CD4-positive, alpha-beta T cell treated with Interferon alpha-2 for 1 hour (primary cell): Measurements from ENCODE around the gene NUDT3.
"Not testable (repeated sequence)": the region's sequence is repeated elsewhere in the genome, so short reads cannot be mapped to it uniquely, and the experiment has no call there.

Experiments used
- DNase-seq, 2 donors: peaks; one replicate each; pipeline ENCODE4 v3.0.0-alpha.2; 2020 to 2022

Gene NUDT3

GRCh38 chr6:34340394-34340793 is 52.1 kb downstream of the NUDT3 start:
- DNase-seq: no peak

- DNase-seq: no peak
Observed at GRCh38 chr6:34339971-34340370, 52.5 kb downstream of the NUDT3 start.

DNA sequence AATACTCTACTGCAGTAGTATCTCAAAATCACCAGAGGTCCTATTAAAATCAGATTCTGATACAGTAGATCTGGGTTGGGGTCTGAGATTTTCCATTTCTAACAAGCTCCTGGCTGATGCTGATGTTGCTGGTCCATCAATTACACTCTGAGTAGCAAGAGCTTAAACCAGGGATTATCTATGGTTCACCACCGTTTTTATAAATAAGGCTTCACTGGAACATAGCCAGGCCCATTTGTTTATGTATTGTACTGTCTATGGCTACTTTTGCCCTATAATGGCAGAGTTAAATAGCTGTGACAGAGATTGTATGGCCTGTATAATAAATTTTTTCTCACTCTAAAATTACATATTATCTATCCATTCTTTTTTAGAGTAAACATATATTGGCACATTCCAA is 53.0 kb downstream of the NUDT3 start:
- no peak for DNase-seq

- no peak for DNase-seq
Observed at GRCh38 chr6:34338811-34339210, 53.7 kb downstream of the NUDT3 start.

GRCh38 chr6:34338377-34338776 is 54.1 kb downstream of the NUDT3 start:
- no peak for DNase-seq

GRCh38 chr6:34334796-34335416 is 57.6 kb downstream of the NUDT3 start:
- DNase-seq: no peak

- no peak for DNase-seq
Observed at GRCh38 chr6:34333858-34334257, 58.6 kb downstream of the NUDT3 start.

- peak in 1 of 2 donors; percentile 5 for DNase-seq
Observed at GRCh38 chr6:34332251-34333198, 59.9 kb downstream of the NUDT3 start.

DNA sequence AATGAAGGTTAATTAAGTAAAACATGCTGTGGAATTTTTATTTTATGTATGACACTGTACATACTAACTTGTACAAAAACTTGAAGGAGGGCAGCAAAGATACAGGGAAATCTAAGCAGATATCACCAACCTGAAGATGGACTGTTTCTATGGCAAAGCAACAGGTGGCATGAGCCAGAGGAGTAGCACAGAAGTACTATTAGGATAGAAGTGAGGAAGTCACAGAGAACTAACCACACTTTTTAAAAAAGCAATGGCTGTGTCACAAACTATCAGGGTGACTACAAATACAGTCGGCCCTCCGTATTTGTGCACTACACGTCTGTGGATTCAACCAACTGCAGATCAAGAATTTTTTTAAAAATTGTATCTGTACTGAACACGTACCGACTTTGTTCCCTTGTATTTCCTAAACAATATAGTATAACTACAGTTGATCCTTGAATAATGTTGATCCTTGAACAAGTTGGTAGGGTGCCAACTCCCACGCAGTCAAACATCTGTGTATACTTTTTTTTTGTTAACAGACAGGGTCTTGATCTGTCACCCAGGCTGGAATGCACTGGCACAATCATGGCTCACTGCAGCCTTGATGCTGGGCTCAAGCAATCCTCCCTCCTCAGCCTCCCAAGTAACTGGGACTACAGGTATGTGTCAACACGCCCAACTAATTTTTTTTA is 61.0 kb downstream of the NUDT3 start:
- DNase-seq: no peak

GRCh38 chr6:34329814-34330213 is 62.7 kb downstream of the NUDT3 start:
- not testable (repeated sequence) for DNase-seq

GRCh38 chr6:34328969-34329368 is 63.5 kb downstream of the NUDT3 start:
- DNase-seq: no peak

DNA sequence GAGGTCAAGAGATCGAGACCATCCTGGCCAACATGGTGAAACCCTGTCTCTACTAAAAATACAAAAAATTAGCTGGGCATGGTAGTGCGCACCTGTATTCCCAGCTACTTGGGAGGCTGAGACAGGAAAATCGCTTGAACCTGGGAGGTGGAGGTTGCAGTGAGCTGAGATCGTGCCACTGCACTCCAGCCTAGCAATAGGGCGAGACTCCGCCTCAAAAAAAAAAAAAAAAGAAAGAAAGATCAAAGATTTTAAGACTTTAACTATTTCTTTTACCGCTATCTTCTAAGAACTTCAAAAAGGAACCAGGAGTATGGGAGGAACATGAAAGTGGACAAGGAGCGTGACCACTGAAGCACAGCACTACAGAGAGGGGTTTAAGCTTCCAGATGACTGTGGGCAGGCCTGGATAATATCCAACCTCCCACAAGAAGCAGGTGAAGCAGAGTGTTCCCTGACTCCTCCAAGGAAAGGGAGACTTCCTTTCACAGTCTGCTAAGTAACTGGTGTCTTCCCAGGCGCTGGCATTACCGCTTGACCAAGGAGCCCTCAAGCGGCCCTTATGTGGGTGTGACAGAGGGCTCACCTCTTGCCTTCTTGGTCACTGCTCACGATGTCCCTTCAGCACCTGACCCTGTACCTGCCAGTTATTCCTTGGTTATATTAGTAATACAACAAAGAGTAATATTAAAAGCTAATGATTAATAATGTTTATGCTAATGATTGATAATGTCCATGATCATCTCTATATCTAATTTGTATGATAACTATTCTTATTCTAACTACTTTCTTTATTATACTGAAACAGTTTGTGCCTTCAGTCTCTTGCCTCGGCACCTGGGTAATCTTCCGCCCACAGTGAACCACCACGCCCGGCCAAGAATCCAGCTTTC is 64.9 kb downstream of the NUDT3 start:
- not testable (repeated sequence) for DNase-seq

DNA sequence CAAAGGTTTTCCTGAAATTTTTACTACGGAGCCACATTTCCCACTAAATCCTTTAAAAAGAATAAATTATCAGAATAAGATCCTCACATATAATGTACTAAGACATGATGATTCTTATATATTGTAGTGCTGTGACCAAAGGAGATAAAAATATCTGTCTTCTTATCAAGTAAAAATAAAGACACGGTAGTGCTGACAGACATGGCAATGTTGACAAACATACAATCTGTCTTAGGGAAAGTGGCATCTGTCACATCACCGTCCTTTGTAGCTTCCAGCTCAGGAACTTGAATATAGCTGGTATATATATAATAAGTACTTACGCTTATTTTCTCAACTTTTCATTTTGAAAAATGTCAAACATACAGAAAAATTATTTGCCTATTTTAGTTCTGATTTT is 66.8 kb downstream of the NUDT3 start:
- no peak for DNase-seq

DNA sequence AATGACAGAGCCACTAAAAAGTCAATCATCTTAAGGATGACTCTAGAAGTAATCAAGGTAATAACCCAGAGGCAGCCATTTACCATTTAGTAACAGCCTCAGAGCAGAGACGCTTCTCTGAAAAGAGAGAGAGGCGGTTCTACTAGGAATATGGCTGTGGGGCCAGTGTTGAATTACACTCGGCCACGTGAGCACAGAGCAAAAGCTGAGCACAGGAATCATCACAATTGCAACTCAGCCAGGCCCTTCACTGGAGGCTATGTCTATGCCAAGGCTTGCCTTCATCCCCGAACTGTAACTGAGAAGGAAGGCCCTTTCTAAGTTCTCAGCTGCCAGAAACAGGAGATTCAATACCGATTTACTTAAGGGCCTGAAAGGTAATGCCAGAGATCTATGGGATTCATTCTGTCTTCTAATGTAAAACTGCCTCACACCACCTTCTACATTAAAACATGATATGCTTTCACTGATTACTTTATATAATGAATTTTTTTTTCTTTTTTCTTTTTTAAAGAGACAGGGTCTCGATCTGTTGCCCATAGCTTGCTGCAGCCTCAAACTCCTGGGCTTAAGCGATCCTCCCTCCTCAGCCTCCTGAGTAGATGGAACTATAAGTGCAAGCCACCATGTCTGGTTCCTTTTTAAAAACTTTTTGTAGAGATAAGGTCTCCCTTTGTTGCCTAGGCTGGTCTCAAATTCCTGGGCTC is 67.6 kb downstream of the NUDT3 start:
- no peak for DNase-seq

- not testable (repeated sequence) for DNase-seq
Observed at GRCh38 chr6:34324221-34324620, 68.2 kb downstream of the NUDT3 start.

DNA sequence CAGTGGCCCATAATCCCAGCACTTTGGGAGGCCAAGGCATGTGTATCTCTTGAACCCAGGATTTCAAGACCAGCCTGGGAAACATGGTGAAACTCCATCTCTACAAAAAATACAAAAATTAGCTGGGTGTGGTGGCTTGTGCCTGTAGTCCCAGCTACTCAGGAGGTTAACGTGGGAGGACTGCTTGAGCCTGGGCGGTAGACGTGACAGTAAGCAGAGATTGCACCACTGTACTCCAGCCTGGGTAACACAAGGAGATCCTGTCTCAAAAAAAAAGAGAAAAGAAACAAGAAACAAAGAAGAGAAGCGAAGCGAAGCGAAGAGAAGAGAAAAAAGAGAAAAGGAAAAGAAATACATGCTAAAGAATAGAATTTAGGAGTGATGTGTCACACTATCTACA is 69.2 kb downstream of the NUDT3 start:
- DNase-seq: no peak

DNA sequence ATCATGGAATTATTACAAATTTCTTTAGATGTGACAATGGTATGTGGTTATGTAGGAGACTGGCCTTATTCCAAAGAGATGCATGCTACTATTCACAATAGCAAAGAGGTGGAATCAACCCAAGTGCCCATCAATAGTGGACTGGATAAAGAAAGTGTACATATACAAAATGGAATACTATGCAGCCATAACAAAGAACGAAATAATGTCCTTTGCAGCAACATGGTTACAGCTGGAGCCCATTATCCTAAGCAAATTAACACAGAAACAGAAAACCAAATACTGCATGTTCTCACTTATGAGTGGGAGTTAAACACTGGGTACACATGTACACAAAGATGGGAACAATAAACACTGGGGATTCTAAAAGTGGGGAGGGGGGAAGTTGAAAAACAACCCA is 69.7 kb downstream of the NUDT3 start:
- DNase-seq: no peak

- DNase-seq: no peak
Observed at GRCh38 chr6:34321821-34322220, 70.6 kb downstream of the NUDT3 start.

- DNase-seq: no peak
Observed at GRCh38 chr6:34319471-34319885, 73.0 kb downstream of the NUDT3 start.

DNA sequence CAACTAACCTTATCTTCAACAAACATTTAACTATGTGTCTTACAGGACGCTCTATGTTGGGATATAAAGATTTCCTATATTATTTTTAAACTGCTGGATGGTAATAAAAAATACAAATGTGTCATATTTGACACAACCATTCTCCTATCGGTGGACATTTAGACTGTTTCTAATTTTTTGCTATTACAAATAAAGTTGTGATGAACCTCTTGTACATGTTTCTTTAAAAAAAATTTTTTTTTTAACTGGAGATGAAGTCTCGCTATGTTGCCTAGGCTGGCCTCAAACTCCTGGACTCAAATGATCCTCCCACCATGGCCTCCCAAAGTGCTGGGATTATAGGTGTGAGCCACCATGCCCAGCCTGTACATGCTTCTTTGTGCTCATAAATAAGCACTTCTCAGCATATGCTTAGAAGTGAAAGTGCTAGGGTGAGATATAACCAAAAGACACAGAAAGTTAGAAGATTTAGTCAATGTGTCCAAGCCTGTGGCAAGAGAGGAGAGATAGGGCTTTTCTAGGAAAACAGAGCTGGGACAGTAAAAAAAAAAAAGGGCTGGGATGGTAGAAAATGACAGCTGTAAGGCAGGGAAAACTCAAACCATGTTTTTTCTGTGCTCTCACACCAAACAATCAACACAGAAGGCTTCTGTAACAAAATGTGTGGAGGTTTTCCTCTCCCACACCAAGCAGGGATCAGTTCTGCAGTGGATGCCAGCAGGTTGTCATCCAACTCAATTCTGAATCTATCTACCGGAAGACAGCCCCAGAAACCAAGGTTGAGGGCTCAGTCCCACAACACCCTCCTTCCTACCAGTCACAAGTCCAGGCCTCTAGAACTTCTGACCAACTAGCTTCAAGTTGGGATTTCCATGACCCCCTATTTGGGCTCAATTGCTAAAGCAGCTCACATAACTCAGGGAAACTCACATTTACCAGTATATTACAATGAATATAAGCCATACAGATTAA is 73.7 kb downstream of the NUDT3 start:
- no peak for DNase-seq
